A204.1 (cell line): ENCODE results near the gene LINC00237.

Source experiments
- FAIRE-seq: peaks from 2 replicates; lab custom pipeline; 2012; peaks lifted over from hg19 to GRCh38; lab: Jason Lieb, UNC

The LINC00237 gene

DNA sequence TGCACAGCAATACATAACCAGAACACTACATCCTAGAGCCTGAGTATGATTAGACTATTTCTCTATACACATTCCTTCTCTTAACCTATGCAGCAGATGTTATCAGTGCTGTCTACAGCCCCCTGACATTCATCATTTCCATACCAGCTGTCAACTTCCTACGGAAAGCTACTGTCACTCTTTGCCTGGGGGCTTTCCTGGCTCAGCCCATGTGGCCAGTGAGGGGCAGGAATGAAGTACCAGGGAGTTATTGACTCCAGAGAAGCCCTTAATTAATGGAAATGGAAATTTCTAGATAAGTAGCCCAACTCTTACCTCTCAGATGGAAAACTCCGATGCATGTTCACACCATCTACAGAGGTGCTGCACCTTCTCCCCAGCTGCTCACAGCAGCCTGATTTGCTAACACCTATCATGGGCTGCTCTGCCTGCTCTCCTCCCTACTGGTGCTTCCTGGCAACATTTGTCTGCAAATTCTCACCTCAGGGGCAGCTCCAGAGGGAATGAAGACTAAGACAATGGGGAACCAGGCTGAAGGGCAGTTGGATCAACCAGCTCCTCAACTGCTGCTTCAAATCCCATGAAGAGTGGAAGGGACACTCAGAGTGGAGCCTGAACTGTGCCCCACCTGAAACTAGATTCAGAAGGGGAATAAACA is 59.6 kb downstream of the LINC00237 start:
- no peak for FAIRE-seq
